RWPE2 (cell line): ENCODE measurements around the gene NDUFV2.
A peak's percentile ranks its signal among the peaks of the same experiment; 100 is the strongest.

ENCODE experiments used
- ATAC-seq: fragments of 200-7000 bp; cut with Tn5 transposase; 3 replicates; pipeline ENCODE4 v1.9.1; 2021; ENCODE audit warnings: low read depth
- DNase-seq: peaks from one replicate; pipeline ENCODE4 v3.0.0-alpha.2; 2020; ENCODE audit warnings: low spot score
- H3K27ac ChIP-seq: fragments of 450-650 bp; 2 replicates; pipeline ENCODE4 v1.5.1; 2017; ENCODE audit warnings: mild to moderate bottlenecking; ENCODE audit not compliant: poor library complexity, severe bottlenecking
- H3K27me3 ChIP-seq: fragments of 250-450 bp; sonication (Bioruptor Pico); 2 replicates; pipeline ENCODE4 v1.5.1; 2021; ENCODE audit warnings: mild to moderate bottlenecking, moderate library complexity; ENCODE audit not compliant: insufficient read depth, poor library complexity, severe bottlenecking
- H3K36me3 ChIP-seq: fragments of 250-450 bp; sonication (Bioruptor Pico); 2 replicates; pipeline ENCODE4 v1.5.1; 2020; ENCODE audit warnings: low read depth, mild to moderate bottlenecking, moderate library complexity
- H3K4me1 ChIP-seq: fragments of 250-450 bp; sonication (Bioruptor Pico); 2 replicates; pipeline ENCODE4 v1.5.1; 2021; ENCODE audit warnings: mild to moderate bottlenecking, moderate library complexity; ENCODE audit not compliant: insufficient read depth, poor library complexity, severe bottlenecking
- H3K4me3 ChIP-seq: fragments of 250-450 bp; sonication (Bioruptor Pico); 2 replicates; pipeline ENCODE4 v1.5.1; 2021; ENCODE audit warnings: mild to moderate bottlenecking, moderate library complexity; ENCODE audit not compliant: severe bottlenecking
- H3K9me3 ChIP-seq: fragments of 250-450 bp; sonication (Bioruptor Pico); 2 replicates; pipeline ENCODE4 v1.5.1; 2021; ENCODE audit warnings: mild to moderate bottlenecking, moderate library complexity; ENCODE audit not compliant: severe bottlenecking
- CTCF ChIP-seq: fragments of 450-650 bp; IDR thresholded peaks from one replicate; pipeline ENCODE4 v1.5.1; 2017; ENCODE audit warnings: mild to moderate bottlenecking, moderate library complexity; ENCODE audit not compliant: poor library complexity, severe bottlenecking

Gene NDUFV2

GRCh38 chr18:9140984-9141383 lies 38.5 kb downstream of the NDUFV2 start:
- Histone ChIP-seq H3K27me3 (no peaks in the 10 kb centered on the region), H3K36me3 (no peaks in the 10 kb centered on the region; the same call in 1 of the 2 replicates), H3K27ac (no peak overlapping the region), H3K9me3 (no peaks in the 10 kb centered on the region), H3K4me1 (peaks cover 42% of the 10 kb centered on the region), H3K4me3 (no peak overlapping the region)
- no peak for ATAC-seq
- no peak for TF ChIP-seq CTCF
- no peak for DNase-seq

- no peak for TF ChIP-seq CTCF
- H3K36me3 ChIP-seq = peaks cover 4% of the 10 kb centered on the region; the same call in 1 of the 2 replicates
- H3K9me3 ChIP-seq = no peaks in the 10 kb centered on the region
- DNase-seq (no peak), ATAC-seq (no peak)
- no peaks in the 10 kb centered on the region for H3K27me3 ChIP-seq
- H3K27ac ChIP-seq = peak overlapping the region; percentile 42
- no peak overlapping the region for H3K4me3 ChIP-seq
- H3K4me1 ChIP-seq = peaks cover 37% of the 10 kb centered on the region
Observed at GRCh38 chr18:9146224-9146623, 43.7 kb downstream of the NDUFV2 start.

GRCh38 chr18:9147440-9148202 lies 45.1 kb downstream of the NDUFV2 start:
- peak; percentile 91 for TF ChIP-seq CTCF
- Histone ChIP-seq H3K4me3 (no peak overlapping the region), H3K27me3 (no peaks in the 10 kb centered on the region), H3K9me3 (no peaks in the 10 kb centered on the region), H3K27ac (peak overlapping the region; percentile 42), H3K36me3 (peaks cover 4% of the 10 kb centered on the region; the same call in 1 of the 2 replicates), H3K4me1 (peaks cover 27% of the 10 kb centered on the region)
- ATAC-seq = peak; percentile 89
- DNase-seq = no peak

- Histone ChIP-seq H3K36me3 (peaks cover 4% of the 10 kb centered on the region; the same call in 1 of the 2 replicates), H3K27ac (peak overlapping the region; percentile 42), H3K4me3 (no peak overlapping the region), H3K4me1 (peaks cover 27% of the 10 kb centered on the region), H3K9me3 (no peaks in the 10 kb centered on the region), H3K27me3 (no peaks in the 10 kb centered on the region)
- peak; percentile 59 for TF ChIP-seq CTCF
- DNase-seq = no peak
- no peak for ATAC-seq
Observed at GRCh38 chr18:9148203-9148552, 45.7 kb downstream of the NDUFV2 start.

GRCh38 chr18:9150121-9150520 lies 47.6 kb downstream of the NDUFV2 start:
- DNase-seq (no peak), ATAC-seq (no peak)
- Histone ChIP-seq H3K27me3 (no peaks in the 10 kb centered on the region), H3K36me3 (peaks cover 4% of the 10 kb centered on the region; the same call in 1 of the 2 replicates), H3K4me1 (peaks cover 21% of the 10 kb centered on the region), H3K4me3 (no peak overlapping the region), H3K27ac (no peak overlapping the region), H3K9me3 (no peaks in the 10 kb centered on the region)
- no peak for TF ChIP-seq CTCF
